HL-60/S4 treated with phorbol 12-myristate 13-acetate at 8.2 ng/mL for 4 days and 3 days (cell line): ENCODE measurements around the gene HMGCR.

Experiments used
- in situ Hi-C: fragments of 300-500 bp; cut with MboI; formaldehyde crosslinking; loops from 2 replicates; pipeline ENCODE4 v1.15.0; 2022; ENCODE audit warnings: low sequenced_read_pairs

Gene HMGCR

DNA sequence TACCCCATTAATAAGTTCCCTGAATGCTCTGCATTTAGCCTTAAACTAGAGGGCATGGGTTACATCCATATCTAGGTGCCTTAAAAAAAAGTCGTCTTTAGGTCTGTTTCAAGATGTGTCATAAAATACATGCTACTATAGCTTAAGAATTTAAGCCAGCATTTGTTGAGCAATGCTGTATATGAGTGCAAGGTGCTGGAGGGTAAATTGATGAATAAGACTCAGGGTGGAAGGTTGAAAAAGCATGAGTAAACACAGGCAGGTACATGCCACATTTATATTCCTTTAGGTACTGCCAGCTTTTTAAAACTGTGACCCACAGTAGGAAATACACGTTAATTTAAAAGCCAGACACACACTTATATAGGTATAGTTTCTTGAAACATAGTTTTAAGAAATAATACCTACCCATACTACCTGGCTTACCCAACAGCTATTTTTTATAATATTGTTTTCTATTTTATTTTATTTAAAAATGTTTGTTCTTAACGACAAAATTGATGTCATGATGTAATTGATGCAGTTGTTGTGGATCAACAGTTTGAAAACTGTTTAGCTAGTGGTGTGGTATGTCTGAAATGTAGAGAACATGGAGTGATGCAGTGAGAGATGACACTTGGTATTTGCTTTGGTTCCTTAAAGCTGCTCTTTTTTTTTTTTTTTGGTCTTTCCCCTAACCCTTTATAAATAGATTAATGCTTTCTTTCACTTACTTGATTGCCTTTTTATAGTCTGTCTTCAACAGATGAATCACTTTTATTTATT is 3.9 kb downstream of the HMGCR start:
- in situ Hi-C loops, result no loop called here

- in situ Hi-C loops, result no loop called here
Observed at GRCh38 chr5:75341934-75342333, 4.9 kb downstream of the HMGCR start.

GRCh38 chr5:75342836-75343235 is 5.8 kb downstream of the HMGCR start:
- in situ Hi-C loops, result no loop called here

DNA sequence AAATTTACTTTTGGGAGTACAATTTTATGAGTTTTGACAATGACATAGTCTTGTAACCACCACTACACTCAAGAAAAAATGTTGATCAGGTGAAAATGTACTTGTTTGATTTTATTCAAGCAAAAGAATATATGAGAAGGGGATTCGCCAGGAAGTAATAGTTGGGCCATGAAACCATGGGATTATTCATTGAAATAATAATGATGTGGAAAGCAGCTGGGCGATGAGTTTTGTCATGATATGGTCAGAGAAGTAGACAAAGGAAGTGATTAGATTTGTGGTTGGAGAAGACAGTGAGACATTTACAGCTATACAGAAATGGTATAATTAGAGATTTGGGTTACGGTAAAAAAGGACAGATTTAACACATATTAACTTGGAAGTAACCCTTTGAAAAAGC is 11.2 kb downstream of the HMGCR start:
- in situ Hi-C loops, result no loop called here

- in situ Hi-C loops, result no loop called here
Observed at GRCh38 chr5:75349663-75350062, 12.6 kb downstream of the HMGCR start.

GRCh38 chr5:75351139-75351926 is 14.3 kb downstream of the HMGCR start:
- in situ Hi-C loops, result no loop called here

DNA sequence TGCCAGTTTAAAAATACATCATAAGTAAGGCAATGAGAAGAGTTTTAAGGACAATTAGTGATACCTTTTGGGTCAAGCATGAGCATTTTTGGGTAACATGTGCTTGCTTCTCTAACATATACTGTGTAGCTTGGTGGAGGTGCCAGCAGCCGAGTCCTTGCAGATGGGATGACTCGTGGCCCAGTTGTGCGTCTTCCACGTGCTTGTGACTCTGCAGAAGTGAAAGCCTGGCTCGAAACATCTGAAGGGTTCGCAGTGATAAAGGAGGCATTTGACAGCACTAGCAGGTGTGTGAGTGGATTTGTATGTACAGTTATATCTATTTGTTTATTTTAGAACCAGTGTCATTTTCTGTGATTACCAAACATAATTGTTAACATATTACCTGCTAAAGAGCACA is 18.2 kb downstream of the HMGCR start:
- in situ Hi-C loops, result no loop called here

DNA sequence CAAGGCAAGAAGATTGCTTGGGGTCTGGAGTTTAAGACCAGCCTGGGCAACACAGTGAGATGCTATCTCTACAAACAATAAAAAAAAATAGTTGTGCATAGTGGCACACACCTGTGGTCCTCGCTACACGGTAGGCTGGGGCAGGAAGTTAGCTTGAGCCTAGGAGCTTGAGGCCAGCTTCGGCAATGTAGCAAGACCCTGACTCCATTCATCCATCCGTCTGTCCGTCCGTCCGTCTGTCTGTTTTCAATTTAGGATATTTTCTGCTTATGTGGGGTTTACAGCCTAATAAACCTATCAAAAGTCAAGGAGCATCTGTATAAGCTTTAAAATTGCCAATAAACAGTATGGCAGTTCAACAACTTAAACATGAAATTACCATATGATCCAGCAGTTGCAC is 19.7 kb downstream of the HMGCR start:
- in situ Hi-C loops, result no loop called here

GRCh38 chr5:75358117-75358516 is 21.1 kb downstream of the HMGCR start:
- in situ Hi-C loops, result no loop called here

DNA sequence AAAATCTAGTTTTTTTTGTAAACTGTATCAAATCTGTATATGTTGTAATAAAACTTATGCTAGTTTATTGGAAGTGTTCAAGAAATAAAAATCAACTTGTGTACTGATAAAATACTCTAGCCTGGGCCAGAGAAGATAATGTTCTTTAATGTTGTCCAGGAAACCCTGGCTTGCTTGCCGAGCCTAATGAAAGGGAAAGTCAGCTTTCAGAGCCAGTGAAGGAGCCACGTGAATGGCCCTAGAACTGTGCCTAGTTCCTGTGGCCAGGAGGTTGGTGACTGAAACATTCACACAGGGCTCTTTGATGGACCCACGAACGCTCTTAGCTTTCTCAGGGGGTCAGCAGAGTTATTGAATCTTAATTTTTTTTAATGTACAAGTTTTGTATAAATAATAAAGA is 24.3 kb downstream of the HMGCR start:
- in situ Hi-C loops, result no loop called here

- in situ Hi-C loops, result no loop called here
Observed at GRCh38 chr5:75362474-75362975, 25.5 kb downstream of the HMGCR start.

DNA sequence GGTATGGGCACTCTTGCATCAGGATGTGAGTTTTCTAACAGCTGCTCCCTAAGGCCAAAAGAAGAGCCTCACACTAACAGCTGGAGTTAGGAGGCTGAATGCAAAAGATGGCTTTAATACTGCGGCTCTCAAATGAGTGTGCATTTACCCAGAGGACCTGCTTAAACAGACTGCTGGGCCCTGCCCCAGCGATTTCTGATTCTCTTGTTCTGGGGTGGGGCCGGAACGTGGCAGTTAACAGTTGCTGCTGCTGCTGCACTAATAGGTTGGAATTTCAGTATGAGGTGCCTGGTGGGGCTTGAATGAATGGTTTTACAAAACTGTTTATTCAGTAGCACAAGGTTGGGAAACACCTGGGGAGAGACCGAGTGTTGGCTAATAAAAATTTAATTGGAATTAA is 26.1 kb downstream of the HMGCR start:
- in situ Hi-C loops, result no loop called here

- in situ Hi-C loops, result no loop called here
Observed at GRCh38 chr5:75363726-75364495, 26.9 kb downstream of the HMGCR start.

DNA sequence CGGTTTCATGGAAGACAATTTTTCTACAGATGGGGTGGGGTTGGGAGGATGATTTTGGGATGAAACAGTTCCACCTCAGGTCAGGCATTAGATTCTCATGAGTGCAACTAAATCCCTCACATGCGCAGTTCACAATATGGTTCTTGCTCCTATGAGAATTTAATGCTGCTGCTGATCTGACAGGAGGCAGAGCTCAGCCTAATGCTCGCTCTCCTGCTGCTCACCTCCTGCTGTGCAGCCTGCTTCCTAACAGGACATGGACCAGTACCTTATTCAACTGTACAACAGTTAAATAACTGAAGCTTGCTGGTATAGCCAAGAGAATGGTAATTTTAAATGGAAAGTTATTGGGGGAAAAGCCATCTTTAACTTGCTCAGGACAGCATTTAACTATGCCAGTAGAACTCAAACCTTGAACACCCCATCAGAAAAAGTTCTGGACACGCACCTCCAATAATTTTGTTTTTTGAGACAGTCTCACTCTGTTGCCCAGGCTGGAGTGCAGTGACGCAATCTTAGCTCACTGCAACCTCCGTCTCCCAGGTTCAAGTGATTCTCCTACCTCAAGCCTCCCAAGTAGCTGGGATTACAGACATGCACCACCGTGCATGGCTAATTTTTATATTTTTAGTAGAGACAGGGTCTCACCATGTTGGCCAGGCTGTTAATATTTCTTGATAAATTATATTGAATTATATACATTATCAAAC is 27.7 kb downstream of the HMGCR start:
- in situ Hi-C loops, result no loop called here

DNA sequence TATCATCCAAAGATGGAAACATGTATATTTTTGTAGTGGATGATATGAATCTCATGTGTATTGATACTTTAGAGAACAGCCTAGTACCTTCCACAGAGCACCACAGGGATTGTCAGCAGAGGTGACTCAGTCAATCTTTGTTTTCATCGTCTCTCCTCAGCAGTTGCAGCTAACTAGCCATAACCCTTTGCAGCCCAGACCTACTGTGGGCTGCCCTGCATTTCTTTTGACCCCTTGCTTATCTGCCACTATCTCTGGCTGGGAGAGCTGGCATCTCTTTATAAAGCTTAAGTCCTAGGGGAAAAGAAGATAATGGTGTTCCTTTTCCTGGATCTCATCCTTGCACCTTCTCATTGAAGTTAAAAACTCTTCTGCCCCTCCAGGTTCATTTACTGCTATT is 28.7 kb downstream of the HMGCR start:
- in situ Hi-C loops, result no loop called here

GRCh38 chr5:75366787-75367186 is 29.8 kb downstream of the HMGCR start:
- in situ Hi-C loops, result no loop called here

DNA sequence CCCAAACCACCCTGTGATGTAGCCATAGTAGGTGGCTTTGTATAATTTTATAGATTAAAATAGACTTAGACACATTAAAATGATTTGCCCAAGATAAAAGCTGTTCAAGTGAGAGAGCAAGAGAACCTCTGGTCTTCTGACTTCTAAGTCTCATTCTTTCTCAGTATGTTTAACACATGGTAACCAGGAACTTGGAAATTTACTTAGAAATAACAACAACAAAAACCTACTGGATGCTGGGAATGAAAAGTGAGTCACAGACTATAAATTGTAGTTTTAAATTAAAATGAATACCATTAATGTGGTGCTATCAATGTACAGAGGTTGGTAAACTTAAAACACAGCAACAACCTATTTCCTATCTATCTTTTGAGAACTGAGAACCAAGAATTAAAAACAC is 30.4 kb downstream of the HMGCR start:
- in situ Hi-C loops, result no loop called here

- in situ Hi-C loops, result no loop called here
Observed at GRCh38 chr5:75368391-75368790, 31.4 kb downstream of the HMGCR start.

GRCh38 chr5:75373862-75374261 is 36.8 kb downstream of the HMGCR start:
- in situ Hi-C loops, result no loop called here

GRCh38 chr5:75374394-75374814 is 37.4 kb downstream of the HMGCR start:
- in situ Hi-C loops, result no loop called here

DNA sequence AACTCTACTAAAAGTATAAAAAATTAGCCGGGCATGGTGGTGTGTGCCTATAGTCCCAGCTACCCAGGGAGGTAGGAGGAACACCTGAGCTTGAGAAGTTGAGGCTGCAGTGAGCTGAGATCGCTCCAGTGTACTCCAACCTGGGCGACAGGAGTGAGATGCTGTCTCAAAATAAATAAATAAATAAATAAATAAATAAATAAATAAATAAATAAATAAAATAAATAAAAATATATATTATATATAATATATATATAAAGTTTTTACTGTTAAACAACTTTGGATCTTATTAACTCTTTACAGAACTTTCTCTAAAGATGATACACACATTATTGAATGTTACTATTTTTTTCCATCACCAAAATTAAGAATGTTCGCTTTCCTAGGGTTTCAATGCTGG is 38.4 kb downstream of the HMGCR start:
- in situ Hi-C loops, result no loop called here
